ENCODE data around the gene MAMDC4. TPM values are rescaled to one million over a fixed set of nuclear protein-coding genes. Genes with fewer than 3 reads are reported as not detected.

MAMDC4 gene
- total and polyA plus RNA-seq, 2 of the 13 experiments (the other 11 are each of a cell fraction or from before 2014, with no cell fraction given) = 6.0 to 6.8 TPM

- FAIRE-seq (no peak), DNase-seq (ENCODE audit: low spot score) (no peak), ATAC-seq (no peak)
- Histone ChIP-seq H3K9ac (ENCODE audit: insufficient read depth, low read depth, low read length) (no peak overlapping the region), H3K36me3 (replicated peaks in 1 of 2; ENCODE audit: control insufficient read depth in 1 of 2, insufficient read depth in 2 of 2, low read length in 2 of 2) (peaks cover 0 to 2% of the 10 kb centered on the region in 2 experiments; a peak in 3 of 5 replicates), H2AFZ (ENCODE audit: low read length) (no peak overlapping the region), H3K4me2 (ENCODE audit: low read depth, low read length) (no peak overlapping the region), H4K20me1 (ENCODE audit: insufficient read depth, low read length) (no peaks in the 10 kb centered on the region; the same call in none of the 2 replicates), H3K27me3 (ENCODE audit: control insufficient read depth in 1 of 2, insufficient read depth in 2 of 2, low read length in 2 of 2) (no peaks in the 10 kb centered on the region), H3K9me3 (ENCODE audit: low read length) (no peaks in the 10 kb centered on the region), H3K4me1 (ENCODE audit: insufficient read depth, low read length) (peaks cover 54% of the 10 kb centered on the region), H3K79me2 (ENCODE audit: insufficient read depth, low read length) (peaks cover 50% of the 10 kb centered on the region), H3K4me3 (replicated peaks in 1 of 3; ENCODE audit: insufficient read depth in 1 of 3, low read depth in 2 of 3, low read length in 3 of 3) (no peak overlapping the region), H3K27ac (ENCODE audit: extremely low read length, insufficient read depth, low read length) (peak overlapping the region; percentile 8)
- ChIA-PET POLR2A (no interaction called here), CTCF (ENCODE audit: low intra/inter-chr PET ratio, low total read pairs) (no interaction called here)
- WGBS (ENCODE audit: low lambda C conversion rate) = 95% methylated on average over 22 of the region's 22 CpGs
- BruUV-seq (replicated peaks) = no TSS peak
- in situ Hi-C loops (cut with HindIII; ENCODE audit: extremely low pct_ligation_motif_present, low pct_unique_long_range_greater_than_20kb) (no loop called here), intact Hi-C loops (cut with micrococcal nuclease; ENCODE audit: unreplicated experiment) (no loop called here)
- TF ChIP-seq CENPT (CRISPR knock-in tag; IDR thresholded peaks at IDR 0.05; ENCODE audit: low read depth) (0 out of 2 replicates have a peak, but pooled peaks have one; percentile 16), SMYD3 (CRISPR knock-in tag; IDR thresholded peaks at IDR 0.05) (no peak), SYNCRIP (IDR thresholded peaks at IDR 0.05; ENCODE audit: insufficient read depth, low read depth, low read length) (no peak), ZNF543 (CRISPR knock-in tag; IDR thresholded peaks at IDR 0.05) (no peak), LRRFIP1 (CRISPR knock-in tag; conservative IDR thresholded peaks at IDR 0.05) (no peak), ZNF776 (CRISPR knock-in tag; IDR thresholded peaks at IDR 0.05) (0 out of 2 replicates have a peak, but pooled peaks have one; percentile 15), ZNF570 (CRISPR knock-in tag; IDR thresholded peaks at IDR 0.05; ENCODE audit: borderline replicate concordance) (no peak), SAP130 (CRISPR knock-in tag; IDR thresholded peaks at IDR 0.05; ENCODE audit: low read depth) (peak; percentile 6; the same call in 1 of the 2 replicates), ZNF446 (CRISPR knock-in tag; IDR thresholded peaks at IDR 0.05) (no peak), IRF9 (CRISPR knock-in tag; IDR thresholded peaks at IDR 0.05; ENCODE audit: borderline replicate concordance) (no peak), HOXA5 (CRISPR knock-in tag; IDR thresholded peaks at IDR 0.05) (no peak), ZNF546 (CRISPR knock-in tag; conservative IDR thresholded peaks at IDR 0.05) (no peak), NCOR1 (IDR thresholded peaks at IDR 0.05; ENCODE audit: borderline replicate concordance, low read length) (no peak), GRHL1 (CRISPR knock-in tag; conservative IDR thresholded peaks at IDR 0.05) (no peak), RBM22 (optimal IDR thresholded peaks at IDR 0.05; ENCODE audit: low read length) (peak; percentile 84), NKX3-1 (CRISPR knock-in tag; IDR thresholded peaks at IDR 0.05) (no peak), ESRRA (CRISPR knock-in tag; IDR thresholded peaks at IDR 0.05; ENCODE audit: low read depth) (no peak), PTBP1 (IDR thresholded peaks at IDR 0.05; ENCODE audit: low read depth, low read length, poor library complexity, severe bottlenecking) (no peak)
Measured at GRCh38 chr9:136803551-136804508, 48.3 kb upstream of the MAMDC4 start.
